Measurements from ENCODE around the gene KCNK10.

Gene KCNK10

GRCh38 chr14:88146881-88147649 lies 176.0 kb downstream of the KCNK10 start:
- POLR2A ChIA-PET: no interaction called here
- no peak overlapping the region for H3K4me3 ChIP-seq (ENCODE audit: low read depth, low read length)
- no peaks in the 10 kb centered on the region for H3K36me3 ChIP-seq (ENCODE audit: control insufficient read depth in 2 of 2, insufficient read depth in 1 of 2, low read length in 2 of 2)
- no peak overlapping the region for H3K27ac ChIP-seq (ENCODE audit: extremely low read depth, low read depth, low read length)
- TF ChIP-seq, protein P1, sequence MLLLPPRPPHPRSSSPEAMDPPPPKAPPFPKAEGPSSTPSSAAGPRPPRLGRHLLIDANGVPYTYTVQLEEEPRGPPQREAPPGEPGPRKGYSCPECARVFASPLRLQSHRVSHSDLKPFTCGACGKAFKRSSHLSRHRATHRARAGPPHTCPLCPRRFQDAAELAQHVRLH (tag by site-specific recombination; IDR thresholded peaks at IDR 0.05): no peak
- TF ChIP-seq, protein P2, sequence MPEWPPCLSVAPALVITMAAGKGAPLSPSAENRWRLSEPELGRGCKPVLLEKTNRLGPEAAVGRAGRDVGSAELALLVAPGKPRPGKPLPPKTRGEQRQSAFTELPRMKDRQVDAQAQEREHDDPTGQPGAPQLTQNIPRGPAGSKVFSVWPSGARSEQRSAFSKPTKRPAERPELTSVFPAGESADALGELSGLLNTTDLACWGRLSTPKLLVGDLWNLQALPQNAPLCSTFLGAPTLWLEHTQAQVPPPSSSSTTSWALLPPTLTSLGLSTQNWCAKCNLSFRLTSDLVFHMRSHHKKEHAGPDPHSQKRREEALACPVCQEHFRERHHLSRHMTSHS (tag by site-specific recombination; IDR thresholded peaks at IDR 0.05): no peak
- no peak for TF ChIP-seq ZNF24 (tag by site-specific recombination; IDR thresholded peaks at IDR 0.05)
- TF ChIP-seq GFI1B (tag by site-specific recombination; IDR thresholded peaks at IDR 0.05): no peak
- no peak for TF ChIP-seq WT1 (tag by site-specific recombination; IDR thresholded peaks at IDR 0.05)
- TF ChIP-seq YY2 (tag by site-specific recombination; IDR thresholded peaks at IDR 0.05): no peak
- TF ChIP-seq ZNF26 (tag by site-specific recombination; IDR thresholded peaks at IDR 0.05): no peak
- no peak for TF ChIP-seq ZNF521 (tag by site-specific recombination; IDR thresholded peaks at IDR 0.05)
- TF ChIP-seq, protein P3, sequence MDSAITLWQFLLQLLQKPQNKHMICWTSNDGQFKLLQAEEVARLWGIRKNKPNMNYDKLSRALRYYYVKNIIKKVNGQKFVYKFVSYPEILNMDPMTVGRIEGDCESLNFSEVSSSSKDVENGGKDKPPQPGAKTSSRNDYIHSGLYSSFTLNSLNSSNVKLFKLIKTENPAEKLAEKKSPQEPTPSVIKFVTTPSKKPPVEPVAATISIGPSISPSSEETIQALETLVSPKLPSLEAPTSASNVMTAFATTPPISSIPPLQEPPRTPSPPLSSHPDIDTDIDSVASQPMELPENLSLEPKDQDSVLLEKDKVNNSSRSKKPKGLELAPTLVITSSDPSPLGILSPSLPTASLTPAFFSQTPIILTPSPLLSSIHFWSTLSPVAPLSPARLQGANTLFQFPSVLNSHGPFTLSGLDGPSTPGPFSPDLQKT (IDR thresholded peaks at IDR 0.05; ENCODE audit: borderline replicate concordance, low read depth, low read length): no peak
- no peaks in the 10 kb centered on the region for H3K9me3 ChIP-seq (ENCODE audit: control insufficient read depth, insufficient read depth, low read depth, low read length)
- no peaks in the 10 kb centered on the region for H3K4me1 ChIP-seq (ENCODE audit: control insufficient read depth, insufficient read depth, low read length)
- CTCF ChIA-PET: no interaction called here

- POLR2A ChIA-PET: no interaction called here
- H3K4me1 ChIP-seq (ENCODE audit: control insufficient read depth, insufficient read depth, low read length): no peaks in the 10 kb centered on the region
- no peaks in the 10 kb centered on the region for H3K36me3 ChIP-seq (ENCODE audit: control insufficient read depth in 2 of 2, insufficient read depth in 1 of 2, low read length in 2 of 2)
- no peak overlapping the region for H3K4me3 ChIP-seq (ENCODE audit: low read depth, low read length)
- CTCF ChIA-PET: no interaction called here
- H3K9me3 ChIP-seq (ENCODE audit: control insufficient read depth, insufficient read depth, low read depth, low read length): no peaks in the 10 kb centered on the region
- H3K27ac ChIP-seq (ENCODE audit: extremely low read depth, low read depth, low read length): no peak overlapping the region
- no peak for TF ChIP-seq KLF17 (tag by site-specific recombination; IDR thresholded peaks at IDR 0.05)
- no peak for TF ChIP-seq HOXD13 (CRISPR knock-in tag; IDR thresholded peaks at IDR 0.05; ENCODE audit: borderline replicate concordance)
- no peak for TF ChIP-seq ZNF785 (tag by site-specific recombination; IDR thresholded peaks at IDR 0.05)
- TF ChIP-seq, protein P4, sequence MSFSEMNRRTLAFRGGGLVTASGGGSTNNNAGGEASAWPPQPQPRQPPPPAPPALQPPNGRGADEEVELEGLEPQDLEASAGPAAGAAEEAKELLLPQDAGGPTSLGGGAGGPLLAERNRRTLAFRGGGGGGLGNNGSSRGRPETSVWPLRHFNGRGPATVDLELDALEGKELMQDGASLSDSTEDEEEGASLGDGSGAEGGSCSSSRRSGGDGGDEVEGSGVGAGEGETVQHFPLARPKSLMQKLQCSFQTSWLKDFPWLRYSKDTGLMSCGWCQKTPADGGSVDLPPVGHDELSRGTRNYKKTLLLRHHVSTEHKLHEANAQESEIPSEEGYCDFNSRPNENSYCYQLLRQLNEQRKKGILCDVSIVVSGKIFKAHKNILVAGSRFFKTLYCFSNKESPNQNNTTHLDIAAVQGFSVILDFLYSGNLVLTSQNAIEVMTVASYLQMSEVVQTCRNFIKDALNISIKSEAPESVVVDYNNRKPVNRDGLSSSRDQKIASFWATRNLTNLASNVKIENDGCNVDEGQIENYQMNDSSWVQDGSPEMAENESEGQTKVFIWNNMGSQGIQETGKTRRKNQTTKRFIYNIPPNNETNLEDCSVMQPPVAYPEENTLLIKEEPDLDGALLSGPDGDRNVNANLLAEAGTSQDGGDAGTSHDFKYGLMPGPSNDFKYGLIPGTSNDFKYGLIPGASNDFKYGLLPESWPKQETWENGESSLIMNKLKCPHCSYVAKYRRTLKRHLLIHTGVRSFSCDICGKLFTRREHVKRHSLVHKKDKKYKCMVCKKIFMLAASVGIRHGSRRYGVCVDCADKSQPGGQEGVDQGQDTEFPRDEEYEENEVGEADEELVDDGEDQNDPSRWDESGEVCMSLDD (tag by site-specific recombination; IDR thresholded peaks at IDR 0.05): no peak
- TF ChIP-seq GFI1B (tag by site-specific recombination; IDR thresholded peaks at IDR 0.05): no peak
- TF ChIP-seq ZXDB (tag by site-specific recombination; IDR thresholded peaks at IDR 0.05): no peak
- no peak for TF ChIP-seq HIC1 (tag by site-specific recombination; IDR thresholded peaks at IDR 0.05)
- no peak for TF ChIP-seq PATZ1 (tag by site-specific recombination; IDR thresholded peaks at IDR 0.05)
- no peak for TF ChIP-seq ZNF138 (tag by site-specific recombination; IDR thresholded peaks at IDR 0.05; ENCODE audit: borderline replicate concordance)
- TF ChIP-seq, protein P5, sequence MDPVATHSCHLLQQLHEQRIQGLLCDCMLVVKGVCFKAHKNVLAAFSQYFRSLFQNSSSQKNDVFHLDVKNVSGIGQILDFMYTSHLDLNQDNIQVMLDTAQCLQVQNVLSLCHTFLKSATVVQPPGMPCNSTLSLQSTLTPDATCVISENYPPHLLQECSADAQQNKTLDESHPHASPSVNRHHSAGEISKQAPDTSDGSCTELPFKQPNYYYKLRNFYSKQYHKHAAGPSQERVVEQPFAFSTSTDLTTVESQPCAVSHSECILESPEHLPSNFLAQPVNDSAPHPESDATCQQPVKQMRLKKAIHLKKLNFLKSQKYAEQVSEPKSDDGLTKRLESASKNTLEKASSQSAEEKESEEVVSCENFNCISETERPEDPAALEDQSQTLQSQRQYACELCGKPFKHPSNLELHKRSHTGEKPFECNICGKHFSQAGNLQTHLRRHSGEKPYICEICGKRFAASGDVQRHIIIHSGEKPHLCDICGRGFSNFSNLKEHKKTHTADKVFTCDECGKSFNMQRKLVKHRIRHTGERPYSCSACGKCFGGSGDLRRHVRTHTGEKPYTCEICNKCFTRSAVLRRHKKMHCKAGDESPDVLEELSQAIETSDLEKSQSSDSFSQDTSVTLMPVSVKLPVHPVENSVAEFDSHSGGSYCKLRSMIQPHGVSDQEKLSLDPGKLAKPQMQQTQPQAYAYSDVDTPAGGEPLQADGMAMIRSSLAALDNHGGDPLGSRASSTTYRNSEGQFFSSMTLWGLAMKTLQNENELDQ (tag by site-specific recombination; IDR thresholded peaks at IDR 0.05; ENCODE audit: low read depth): no peak
- TF ChIP-seq ZNF404 (tag by site-specific recombination; IDR thresholded peaks at IDR 0.05): no peak
Observed at GRCh38 chr14:88143810-88144209, 179.3 kb downstream of the KCNK10 start.

Measured in HEK293 (cell line).